Endothelial cell of umbilical vein (primary cell): ENCODE measurements around the gene SETD3. TPM values are rescaled to one million over a fixed set of nuclear protein-coding genes. Genes with fewer than 3 reads are reported as not detected.

Experiments used
- BruUV-seq: library from RNA; stranded (reverse); fragments of 400-500 nt; replicated peaks from 2 replicates; lab custom pipeline; 2021; lab: Mats Ljungman, UMichigan
- CTCF ChIA-PET: fragments of 300-600, 350-600 bp; sonication (Branson Sonifier 250); formaldehyde crosslinking; loops from one replicate; lab custom pipeline; 2021; ENCODE audit warnings: antibody characterized with exemption, inconsistent platforms; lab: Charles Lee
- POLR2A ChIA-PET: fragments of 300-600, 350-600 bp; sonication (Branson Sonifier 250); formaldehyde crosslinking; loops from one replicate; lab custom pipeline; 2021; ENCODE audit warnings: antibody characterized with exemption, inconsistent platforms; lab: Charles Lee
- DNase-seq: peaks from one replicate; pipeline ENCODE4 v3.0.0-alpha.2; 2011; ENCODE audit warnings: low read depth, low spot score
- FAIRE-seq: peaks from 2 replicates; lab custom pipeline; 2011; peaks lifted over from hg19 to GRCh38; lab: Jason Lieb, UNC
- H2AFZ ChIP-seq: 2 replicates; pipeline ENCODE4 v1.6.0; 2012; ENCODE audit warnings: low read depth, low read length, control low read depth, inconsistent platforms
- H3K27ac ChIP-seq: 2 replicates; pipeline ENCODE4 v1.5.1; 2011; ENCODE audit warnings: low read depth, mild to moderate bottlenecking, control low read depth, low read length, moderate library complexity; ENCODE audit not compliant: insufficient read depth
- H3K27me3 ChIP-seq, 2 experiments: 2 replicates each; pipeline versions ENCODE4 v1.6.0 to v1.6.1; 2011; ENCODE audit warnings: low read length in 2 of 2, mixed read lengths in 1 of 2; ENCODE audit not compliant: control insufficient read depth in 2 of 2, insufficient read depth in 2 of 2
- H3K36me3 ChIP-seq, 2 experiments: 2 replicates in 1 of 2; 3 replicates in 1 of 2; pipeline ENCODE4 v1.5.1; 2011; ENCODE audit warnings: low read length in 2 of 2, mild to moderate bottlenecking in 1 of 2, moderate library complexity in 1 of 2; ENCODE audit not compliant: control insufficient read depth in 2 of 2, insufficient read depth in 2 of 2; ENCODE audit errors: extremely low read depth in 1 of 2
- H3K4me1 ChIP-seq: 3 replicates; pipeline ENCODE4 v1.5.1; 2011; ENCODE audit warnings: mild to moderate bottlenecking, low read length; ENCODE audit not compliant: control insufficient read depth, insufficient read depth; ENCODE audit errors: extremely low read depth
- H3K4me2 ChIP-seq: 2 replicates; pipeline ENCODE4 v1.6.1; 2011; ENCODE audit warnings: low read length, control low read depth, mixed read lengths; ENCODE audit not compliant: insufficient read depth
- H3K4me3 ChIP-seq, 3 experiments: fragments of 200-600 bp in 1 of 3; sonication (generic), shearing (Covaris generic) in 1 of 3; replicated peaks in 1 of 3; 2 replicates each; pipeline ENCODE4 v1.5.1; 2011 to 2016; ENCODE audit warnings: control low read depth in 3 of 3, low read length in 3 of 3, mild to moderate bottlenecking in 2 of 3, inconsistent platforms in 1 of 3, low read depth in 1 of 3, moderate library complexity in 1 of 3; ENCODE audit not compliant: insufficient read depth in 1 of 3
- H3K79me2 ChIP-seq: 2 replicates; pipeline ENCODE4 v1.6.0; 2012; ENCODE audit warnings: low read length, inconsistent platforms; ENCODE audit not compliant: control insufficient read depth, insufficient read depth
- H3K9ac ChIP-seq: replicated peaks from 2 replicates; pipeline ENCODE3; 2011; ENCODE audit warnings: low read length, control low read depth; ENCODE audit not compliant: insufficient read depth; ENCODE audit errors: extremely low read depth
- H3K9me1 ChIP-seq: replicated peaks from 3 replicates; pipeline ENCODE4 v1.6.0; 2011; ENCODE audit warnings: mild to moderate bottlenecking, low read length; ENCODE audit not compliant: control insufficient read depth, insufficient read depth; ENCODE audit errors: extremely low read depth
- H3K9me3 ChIP-seq: replicated peaks from 2 replicates; pipeline ENCODE4 v1.5.1; 2012; ENCODE audit warnings: low read length, inconsistent platforms; ENCODE audit not compliant: control insufficient read depth, insufficient read depth
- H4K20me1 ChIP-seq: replicated peaks from 2 replicates; pipeline ENCODE3; 2011; ENCODE audit warnings: mild to moderate bottlenecking, low read length; ENCODE audit not compliant: control insufficient read depth, insufficient read depth; ENCODE audit errors: extremely low read depth
- CTCF ChIP-seq, 2 donors: IDR thresholded peaks; 1 replicate in 1 of 2; 2 replicates in 1 of 2; pipeline ENCODE4 v1.5.1; 2011; ENCODE audit warnings: low read length in 2 of 2, mild to moderate bottlenecking in 2 of 2, moderate library complexity in 2 of 2, control low read depth in 1 of 2, inconsistent platforms in 1 of 2, low read depth in 1 of 2; ENCODE audit not compliant: insufficient read depth in 1 of 2; ENCODE audit errors: extremely low read depth in 1 of 2
- EZH2 ChIP-seq: IDR thresholded peaks from 2 replicates; pipeline ENCODE4 v1.6.1; 2012; ENCODE audit warnings: borderline replicate concordance, low read depth, mild to moderate bottlenecking, moderate library complexity, low read length, inconsistent platforms; ENCODE audit not compliant: severe bottlenecking
- FOS ChIP-seq: IDR thresholded peaks from 2 replicates; pipeline ENCODE4 v1.6.1; 2011; ENCODE audit warnings: mild to moderate bottlenecking, low read length, moderate library complexity, borderline replicate concordance; ENCODE audit not compliant: insufficient read depth
- GATA2 ChIP-seq: IDR thresholded peaks from 2 replicates; pipeline ENCODE4 v1.7.0; 2011; ENCODE audit warnings: low read depth, mild to moderate bottlenecking, moderate library complexity, mixed read lengths, low read length; ENCODE audit not compliant: insufficient read length, insufficient read depth
- JUN ChIP-seq: IDR thresholded peaks from 2 replicates; pipeline ENCODE4 v1.6.1; 2011; ENCODE audit warnings: borderline replicate concordance, low read depth; ENCODE audit not compliant: insufficient read length, insufficient read depth
- MAX ChIP-seq: IDR thresholded peaks from 2 replicates; pipeline ENCODE4 v1.6.1; 2011; ENCODE audit not compliant: insufficient read depth, insufficient read length
- MYC ChIP-seq: IDR thresholded peaks from one replicate; pipeline ENCODE4 v1.6.1; 2011; ENCODE audit warnings: mild to moderate bottlenecking, low read depth, low read length
- POLR2A ChIP-seq: IDR thresholded peaks from 2 replicates; pipeline ENCODE4 v1.6.1; 2012; ENCODE audit warnings: low read depth, mild to moderate bottlenecking, control low read depth, low read length
- POLR2AphosphoS5 ChIP-seq: IDR thresholded peaks from 2 replicates; pipeline ENCODE4 v1.6.1; 2012; ENCODE audit warnings: low read depth, mild to moderate bottlenecking, control low read depth, low read length, moderate library complexity; ENCODE audit not compliant: insufficient read depth
- dilution Hi-C: fragments of 300-500 bp; cut with MboI; formaldehyde crosslinking; loops from one replicate; pipeline ENCODE4 v1.15.0; 2019; ENCODE audit warnings: low sequenced_read_pairs; ENCODE audit not compliant: extremely low pct_ligation_motif_present
- intact Hi-C: fragments of 100-400 bp; cut with micrococcal nuclease; formaldehyde crosslinking; loops from one replicate; pipeline ENCODE4 v1.10.0; 2022
- polyA plus RNA-seq, 4 experiments: library from polyadenylated mRNA; depleted of rRNA in 3 of 4; stranded (reverse) in 3 of 4; unstranded in 1 of 4; fragments of >200 nt; gene quantifications; 2 replicates each; pipeline versions ENCODE4 v1.2.1 to v1.2.3, GENCODE V29; 2011 to 2012; ENCODE audit warnings: missing spikeins in 1 of 4
- total RNA-seq: library from RNA; stranded (reverse); gene quantifications from 2 replicates; pipeline ENCODE4 v1.2.3, GENCODE V29; 2021

The SETD3 gene
- total and polyA plus RNA-seq, 2 donors (not counting 3 experiments of a cell fraction or from before 2014, with no cell fraction given), result 18.1 to 53.1 TPM

GRCh38 chr14:99419905-99420304 lies 60.8 kb downstream of the SETD3 start:
- TF ChIP-seq FOS, result no peak
- no peak for TF ChIP-seq CTCF (IDR thresholded peaks at IDR 0.05; ENCODE audit: extremely low read depth in 1 of 2, insufficient read depth in 1 of 2, low read depth in 1 of 2, low read length in 2 of 2)
- TF ChIP-seq GATA2, result no peak
- TF ChIP-seq JUN, result no peak
- no peak for TF ChIP-seq EZH2
- no peak for TF ChIP-seq POLR2A
- no peak for TF ChIP-seq POLR2AphosphoS5
- TF ChIP-seq MAX, result no peak
- TF ChIP-seq MYC, result no peak
- Histone ChIP-seq H3K27ac (no peak overlapping the region), H3K9me1 (no peaks in the 10 kb centered on the region), H3K36me3 (no peaks in the 10 kb centered on the region), H3K27me3 (no peaks in the 10 kb centered on the region), H3K4me3 (no peak overlapping the region), H3K4me1 (peaks cover 3% of the 10 kb centered on the region), H3K9ac (no peak overlapping the region), H3K79me2 (peaks cover 7% of the 10 kb centered on the region), H2AFZ (no peak overlapping the region), H4K20me1 (no peaks in the 10 kb centered on the region), H3K4me2 (no peak overlapping the region), H3K9me3 (no peaks in the 10 kb centered on the region)
- ChIA-PET POLR2A (no interaction called here), CTCF (interaction anchor here (1.1 kb wide), 1 partner anchor 31 kb away, joined by 4 read pairs; no protein-coding TSS in a partner anchor)
- intact Hi-C loops, result loop anchor here (5.0 kb wide), 1 partner anchor 148 kb away; the partner anchor contains the start of gene BCL11B
- dilution Hi-C loops, result no loop called here
- DNase-seq, result no peak
- no TSS peak for BruUV-seq
- no peak for FAIRE-seq
